PC-9 (cell line): ENCODE measurements around the gene AIPL1.

Experiments
- CTCF ChIP-seq: fragments of 200-600 bp; sonication (generic); conservative IDR thresholded peaks from 2 replicates; pipeline ENCODE4 v1.6.1; 2017; ENCODE audit warnings: mixed run types, antibody characterized with exemption, mild to moderate bottlenecking, moderate library complexity
- EZH2 ChIP-seq: fragments of 200-600 bp; sonication (generic); IDR thresholded peaks from 2 replicates; pipeline ENCODE4 v1.8.0; 2017; ENCODE audit warnings: antibody characterized with exemption, low read depth

GRCh38 chr17:6374761-6375312, 60.1 kb downstream of the AIPL1 start:
- no peak for TF ChIP-seq CTCF
- no peak for TF ChIP-seq EZH2
